ENCODE results near the gene ARFGAP1.

The ARFGAP1 gene

GRCh38 chr20:63259734-63260460 is 12.7 kb upstream of the ARFGAP1 start:
- no peak for DNase-seq (ENCODE audit: low spot score)

DNA sequence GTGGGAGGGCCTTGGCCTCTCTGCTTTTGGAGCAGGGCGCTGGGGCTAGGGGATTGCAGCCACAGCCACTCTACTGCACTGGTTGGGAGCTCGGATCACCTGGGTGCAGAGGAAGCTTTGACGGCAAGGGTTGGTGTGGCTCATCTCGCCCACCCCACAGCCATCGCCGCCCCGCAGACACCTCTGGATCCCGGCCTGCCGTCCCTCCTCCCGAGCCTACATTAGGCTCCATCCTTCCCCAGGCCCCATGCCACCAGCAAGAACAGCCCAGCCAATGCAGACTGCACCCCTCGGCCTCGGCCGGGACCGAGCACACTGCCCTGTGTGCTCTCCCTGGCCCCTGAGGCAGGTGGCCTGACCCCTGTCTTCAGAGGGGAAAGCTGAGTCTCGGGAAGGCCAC is 12.1 kb upstream of the ARFGAP1 start:
- no peak for DNase-seq (ENCODE audit: low spot score)

- no peak for DNase-seq (ENCODE audit: low spot score)
These were observed 11.4 kb upstream of the ARFGAP1 start for GRCh38 chr20:63261060-63261794.

DNA sequence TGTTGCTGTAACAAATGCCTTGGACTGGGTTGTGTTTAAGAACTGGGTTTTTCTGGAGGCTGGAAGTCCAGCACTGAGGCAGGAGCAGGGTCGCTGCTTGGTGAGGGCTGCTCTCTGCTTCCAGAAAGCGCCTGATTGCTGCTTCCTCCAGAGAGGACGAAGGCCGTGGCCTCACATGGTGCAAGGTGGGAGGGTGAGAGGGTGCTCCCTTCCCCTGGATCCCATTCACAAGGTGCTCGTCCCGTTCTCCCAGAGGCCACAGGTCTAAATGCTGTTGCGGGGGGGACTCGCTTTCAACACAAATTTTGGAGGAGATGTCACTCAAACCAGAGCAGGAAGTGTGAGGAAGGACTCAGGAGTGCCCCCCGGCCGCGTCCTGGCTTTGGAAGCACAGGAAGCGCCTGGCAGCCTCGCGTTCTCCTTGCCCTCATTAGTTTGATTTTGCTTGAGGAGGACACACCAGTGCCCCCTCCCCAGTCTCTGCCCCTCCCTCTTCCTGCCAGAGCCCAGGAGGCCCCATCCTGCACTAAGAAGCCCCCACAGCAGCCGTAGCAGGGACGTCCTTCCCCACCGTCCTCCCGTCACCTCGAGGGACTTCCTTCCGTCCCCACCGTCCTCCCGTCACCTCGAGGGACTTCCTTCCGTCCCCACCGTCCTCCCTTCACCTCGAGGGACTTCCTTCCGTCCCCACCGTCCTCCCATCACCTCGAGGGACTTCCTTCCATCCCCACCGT is 10.7 kb upstream of the ARFGAP1 start:
- no peak for DNase-seq (ENCODE audit: low spot score)

DNA sequence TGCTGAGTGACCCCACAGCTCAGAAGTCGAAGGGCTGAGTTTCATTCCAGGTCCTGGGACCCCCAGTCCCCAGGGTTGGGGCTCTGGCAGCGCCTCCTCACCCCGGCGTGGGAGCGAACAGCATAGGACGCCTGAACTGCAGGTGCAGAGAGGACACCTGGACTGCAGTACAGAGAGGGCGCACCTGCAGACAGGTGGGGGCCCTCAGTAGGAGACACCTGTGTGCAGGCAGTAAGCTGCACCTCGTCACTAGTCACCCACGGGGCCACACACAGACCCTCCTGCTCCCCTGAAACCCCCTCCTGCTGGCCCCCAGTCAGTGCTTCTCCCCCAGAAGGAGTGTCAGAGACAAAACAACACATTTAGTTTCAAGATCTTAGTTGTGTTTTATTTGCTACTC is 9.8 kb upstream of the ARFGAP1 start:
- DNase-seq (ENCODE audit: low spot score) = no peak

- no peak for DNase-seq (ENCODE audit: low spot score)
These were observed 8.6 kb upstream of the ARFGAP1 start for GRCh38 chr20:63264000-63264399.

DNA sequence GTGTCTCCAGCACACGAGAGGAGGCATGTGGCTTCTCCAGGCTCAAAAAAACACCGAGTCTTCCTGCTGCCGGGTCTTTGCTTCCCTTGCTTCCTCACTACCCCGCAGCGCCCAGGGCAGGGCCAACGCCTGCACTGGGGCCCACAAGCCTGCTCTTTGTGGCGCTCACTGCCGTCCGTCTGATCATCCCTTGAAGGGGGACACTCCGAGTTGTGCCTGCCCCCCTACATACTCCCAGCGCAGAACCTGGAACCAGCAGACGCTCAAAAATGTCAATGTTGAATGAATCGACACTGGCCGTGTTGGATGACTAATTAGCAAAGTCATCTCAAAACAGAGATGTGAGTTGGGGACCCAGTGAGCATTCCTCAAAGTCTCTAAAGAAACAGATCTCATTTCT is 8.1 kb upstream of the ARFGAP1 start:
- DNase-seq (ENCODE audit: low spot score) = no peak

DNA sequence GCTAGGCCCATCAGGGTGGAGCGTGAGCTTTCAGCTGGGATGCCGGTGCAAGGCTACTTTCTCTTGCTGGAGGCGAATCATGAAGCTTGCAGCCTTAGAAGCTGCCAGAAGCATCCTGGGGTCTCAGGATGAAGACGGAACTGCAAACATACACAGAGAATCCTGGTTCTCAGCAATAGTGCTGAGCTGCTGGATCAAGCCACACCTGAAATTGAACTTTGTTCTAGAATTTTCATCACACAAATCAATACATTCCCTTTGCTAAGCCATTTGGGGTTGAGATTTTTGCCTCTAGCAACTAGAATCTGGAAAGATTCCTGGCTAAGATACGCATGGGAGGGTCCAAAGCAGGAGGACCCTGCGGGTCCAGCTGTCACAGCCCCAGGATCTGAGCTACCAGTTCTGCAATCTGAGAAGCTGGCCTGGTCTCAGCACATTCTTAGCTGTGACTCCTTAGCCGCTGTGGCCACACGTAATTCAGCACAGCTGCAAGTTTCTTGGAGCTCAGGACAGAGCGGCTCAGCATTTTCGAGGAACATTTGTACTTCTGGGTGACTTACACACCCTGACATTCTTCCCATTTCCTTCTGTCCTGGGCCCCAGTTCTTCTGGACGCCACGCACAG is 6.6 kb upstream of the ARFGAP1 start:
- DNase-seq (ENCODE audit: low spot score) = no peak

DNA sequence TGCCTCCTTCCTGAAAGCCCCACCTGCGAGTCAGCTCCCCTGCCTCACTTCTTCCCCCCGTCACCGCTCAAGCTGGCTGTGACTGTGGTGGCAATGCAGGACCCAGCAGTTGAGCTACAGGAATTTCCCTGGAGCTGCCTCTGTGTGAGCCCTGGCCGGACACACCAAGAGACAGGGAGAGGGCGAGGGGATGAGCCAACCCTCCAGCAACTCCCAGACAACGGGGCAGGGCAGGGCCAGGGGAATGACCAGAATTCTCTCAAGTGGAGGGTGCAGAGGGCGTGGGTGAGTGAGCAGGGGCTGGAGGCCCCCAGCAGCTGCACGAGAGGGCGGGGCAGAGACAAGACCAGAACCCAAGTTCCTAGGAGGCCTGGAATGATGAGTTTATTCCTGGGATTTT is 4.9 kb upstream of the ARFGAP1 start:
- peak; percentile 74 for DNase-seq (ENCODE audit: low spot score)

- DNase-seq (ENCODE audit: low spot score) = no peak
These were observed 4.4 kb upstream of the ARFGAP1 start for GRCh38 chr20:63268256-63268655.

DNA sequence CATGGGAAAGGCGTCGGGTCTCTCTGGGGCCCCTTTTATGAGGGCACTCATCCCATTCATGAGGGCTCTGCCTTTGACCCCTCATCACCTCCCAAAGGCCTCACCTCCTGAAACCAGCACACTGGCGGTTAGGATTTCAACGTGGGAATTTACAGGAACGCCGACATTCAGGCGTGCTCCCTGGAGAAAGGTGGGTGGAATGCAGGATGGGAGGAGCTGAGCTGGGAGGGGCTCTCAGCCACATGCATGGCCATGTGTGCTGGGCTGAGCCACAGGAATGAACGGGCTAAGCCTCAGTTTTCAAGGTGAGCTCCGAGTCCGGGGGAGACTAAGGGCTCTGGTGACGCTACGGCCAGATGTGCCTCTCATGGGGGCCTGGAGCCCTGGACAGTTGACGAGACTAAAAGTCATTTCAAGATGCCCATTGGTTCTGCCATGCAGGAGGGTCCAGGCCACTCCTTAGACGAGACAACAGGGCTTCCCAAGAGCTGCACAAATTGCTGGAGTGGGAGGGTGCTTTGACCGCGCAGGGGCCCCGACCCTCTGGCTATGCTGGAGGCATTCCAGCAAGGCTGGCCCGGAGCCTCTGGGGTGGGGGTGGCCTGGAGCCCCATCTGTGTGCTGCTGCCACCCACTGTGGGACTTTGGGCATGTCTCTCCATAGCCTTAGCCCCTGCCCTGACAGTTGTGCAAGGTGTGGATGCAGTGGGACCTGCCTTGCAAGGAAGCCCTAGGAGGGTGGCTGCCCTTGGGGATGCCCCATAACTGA is 3.8 kb upstream of the ARFGAP1 start:
- peak; percentile 95 for DNase-seq (ENCODE audit: low spot score)

GRCh38 chr20:63269724-63270123 is 2.9 kb upstream of the ARFGAP1 start:
- no peak for DNase-seq (ENCODE audit: low spot score)

GRCh38 chr20:63270606-63271325 is 1.8 kb upstream of the ARFGAP1 start:
- DNase-seq (ENCODE audit: low spot score) = no peak

DNA sequence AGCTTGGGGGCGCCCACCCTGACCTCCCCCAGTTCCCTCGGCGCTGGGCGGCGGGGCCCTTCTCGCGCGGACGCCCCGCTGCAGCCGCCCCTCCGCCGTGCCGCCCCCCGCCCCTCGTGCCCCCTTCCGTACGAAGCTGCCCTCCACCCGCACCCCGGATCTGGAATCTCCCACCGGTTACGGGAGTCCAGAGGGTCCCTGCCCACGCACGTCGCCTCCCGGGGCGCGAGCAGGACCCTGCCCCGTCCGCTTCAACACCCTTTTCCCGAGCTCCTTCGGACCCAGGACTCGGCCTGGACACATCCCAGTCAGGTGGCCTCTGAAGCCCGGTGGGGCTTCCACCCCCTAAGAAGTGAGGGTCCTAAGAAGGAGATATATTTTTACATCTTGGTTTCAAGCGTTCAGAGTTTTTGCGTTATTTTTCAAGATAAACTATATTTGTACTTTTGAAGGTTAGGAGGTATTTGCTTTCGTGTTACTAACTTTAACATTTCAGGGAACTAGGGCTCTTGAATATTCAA is 506 bp downstream of the ARFGAP1 start:
- no peak for DNase-seq (ENCODE audit: low spot score)

DNA sequence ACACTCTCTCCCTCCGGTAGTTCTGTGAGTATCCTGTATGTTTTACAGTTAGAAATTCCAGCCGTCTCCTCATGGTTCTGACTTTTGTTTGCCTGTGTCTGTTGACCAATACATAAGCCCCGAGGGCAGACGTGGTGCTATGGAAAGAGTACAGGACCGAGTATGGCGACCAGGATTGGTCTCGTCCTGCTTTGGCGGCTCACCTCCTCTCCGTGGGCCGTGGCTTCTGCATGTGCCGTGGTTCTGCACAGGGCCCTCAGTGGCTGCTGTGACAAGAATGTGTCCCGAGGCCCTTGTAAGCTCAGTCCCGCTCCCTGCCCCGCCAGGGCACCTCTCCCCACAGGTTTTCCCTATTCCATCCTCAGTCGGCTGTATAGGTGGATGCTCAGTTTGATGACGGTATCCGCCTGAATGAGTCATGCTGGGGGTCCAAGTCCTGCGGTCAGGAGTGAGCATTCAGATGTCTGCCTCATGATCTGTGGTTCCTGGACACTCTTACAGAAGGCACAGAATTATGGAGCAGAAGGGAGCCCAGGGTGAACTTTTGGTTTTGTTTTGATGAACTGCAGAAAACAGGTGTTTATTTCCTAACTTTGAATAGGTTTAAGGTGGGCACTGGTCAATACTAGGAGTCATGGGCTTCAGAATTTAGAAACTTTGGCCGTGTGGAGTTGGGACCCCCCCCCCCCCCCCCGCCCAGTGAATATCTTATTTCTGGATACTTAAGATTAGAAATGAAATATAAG is 1.2 kb downstream of the ARFGAP1 start:
- DNase-seq (ENCODE audit: low spot score) = peak; percentile 85

DNA sequence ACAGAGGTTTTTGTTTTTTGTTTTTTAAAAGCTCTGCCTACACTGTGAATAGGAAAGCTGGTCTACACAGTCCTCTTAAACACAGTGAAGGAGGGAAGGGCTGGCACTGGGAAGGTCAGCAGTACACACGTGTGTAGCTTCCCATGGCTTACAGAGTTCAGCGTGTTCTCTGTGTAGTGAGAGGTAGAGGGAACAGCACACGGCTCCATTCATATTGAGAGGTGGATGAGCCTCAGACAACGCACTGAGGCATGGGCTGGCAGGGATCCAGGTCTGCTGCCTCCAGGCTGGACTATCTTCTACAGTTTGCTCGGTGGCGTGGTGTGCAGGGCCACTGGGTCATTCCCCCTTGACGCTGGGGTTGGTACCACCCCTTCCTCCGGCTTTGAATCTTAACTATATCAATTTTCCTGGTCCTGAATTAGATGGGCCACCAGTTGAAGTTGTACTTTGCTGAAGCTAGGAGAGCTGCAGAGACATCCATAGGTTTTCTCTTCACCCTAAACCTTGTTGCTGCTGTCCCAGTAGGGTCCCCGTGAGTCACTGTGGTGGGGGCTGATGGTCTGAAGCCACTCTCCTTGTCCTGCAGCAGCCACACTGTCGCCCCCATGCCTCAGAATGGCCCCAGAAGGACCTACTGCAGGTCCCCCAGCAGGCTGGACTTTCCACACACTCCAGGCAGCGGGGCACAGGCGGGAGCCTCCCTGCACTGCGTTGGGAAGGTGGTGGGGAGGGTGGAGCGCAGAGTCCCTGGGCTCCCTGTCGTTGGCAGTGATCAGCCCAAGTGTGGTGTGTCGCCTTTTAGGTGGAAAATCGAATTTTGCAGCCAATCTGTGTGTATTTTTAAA is 2.0 kb downstream of the ARFGAP1 start:
- DNase-seq (ENCODE audit: low spot score) = no peak

DNA sequence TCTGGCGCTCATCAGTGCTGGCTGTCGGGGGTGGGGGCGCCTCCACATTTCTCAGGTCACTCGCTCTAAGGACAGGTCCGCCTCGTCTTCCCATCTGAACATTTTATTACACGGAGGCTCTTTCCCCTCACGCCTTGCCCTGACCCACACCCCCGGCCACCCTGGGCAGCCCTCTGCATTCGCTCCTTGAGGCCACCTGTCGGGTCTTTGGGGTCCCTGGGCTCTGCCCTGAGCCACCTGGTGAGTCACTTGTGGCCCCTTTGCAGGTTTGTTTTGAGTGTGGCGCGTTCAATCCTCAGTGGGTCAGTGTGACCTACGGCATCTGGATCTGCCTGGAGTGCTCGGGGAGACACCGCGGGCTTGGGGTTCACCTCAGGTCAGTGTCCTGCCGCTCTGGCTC is 3.2 kb downstream of the ARFGAP1 start:
- no peak for DNase-seq (ENCODE audit: low spot score)

DNA sequence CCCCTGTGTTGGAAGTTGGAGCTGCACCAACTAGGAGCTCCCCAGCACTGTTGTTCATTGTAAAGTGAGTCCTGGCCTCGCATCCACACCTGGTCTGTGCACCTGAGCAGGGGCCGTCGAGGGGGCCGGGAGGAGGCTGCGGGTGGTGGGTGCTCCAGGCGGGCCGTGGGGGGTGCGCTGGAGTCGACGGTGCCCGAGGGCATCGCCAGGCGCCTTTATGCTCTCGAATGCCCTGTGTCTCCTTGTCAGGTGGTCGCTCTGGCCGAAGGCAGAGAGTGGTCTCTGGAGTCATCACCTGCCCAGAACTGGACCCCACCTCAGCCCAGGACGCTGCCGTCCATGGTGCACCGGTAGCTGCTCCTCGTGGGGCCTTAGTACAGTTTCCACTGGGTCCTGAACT is 4.3 kb downstream of the ARFGAP1 start:
- no peak for DNase-seq (ENCODE audit: low spot score)
